Effector CD4-positive, alpha-beta T cell (primary cell): ENCODE results near the gene HOXA11.

ENCODE experiments used
- DNase-seq: peaks from one replicate; pipeline ENCODE4 v3.0.0-alpha.2; 2020

The HOXA11 gene

GRCh38 chr7:27205325-27206280 is 20.6 kb upstream of the HOXA11 start:
- no peak for DNase-seq

GRCh38 chr7:27204851-27205322 is 19.9 kb upstream of the HOXA11 start:
- no peak for DNase-seq

GRCh38 chr7:27203964-27204594 is 19.0 kb upstream of the HOXA11 start:
- DNase-seq: no peak

- DNase-seq: no peak
Observed at GRCh38 chr7:27203365-27203953, 18.4 kb upstream of the HOXA11 start.

- DNase-seq: no peak
Observed at GRCh38 chr7:27202862-27203134, 17.8 kb upstream of the HOXA11 start.

GRCh38 chr7:27202018-27202861 is 17.2 kb upstream of the HOXA11 start:
- DNase-seq: no peak

GRCh38 chr7:27201580-27202017 is 16.6 kb upstream of the HOXA11 start:
- no peak for DNase-seq

- no peak for DNase-seq
Observed at GRCh38 chr7:27200761-27201579, 15.9 kb upstream of the HOXA11 start.

GRCh38 chr7:27199849-27200760 is 15.1 kb upstream of the HOXA11 start, which contains the start of gene HOXA13:
Gene HOXA13 (minus strand): TSS chr7:27200091. CDS start chr7:27200077, 14 bp downstream.
- DNase-seq: no peak

- no peak for DNase-seq
Observed at GRCh38 chr7:27198871-27199801, 14.1 kb upstream of the HOXA11 start.

- no peak for DNase-seq
Observed at GRCh38 chr7:27198138-27198841, 13.3 kb upstream of the HOXA11 start.

- no peak for DNase-seq
Observed at GRCh38 chr7:27197137-27198042, 12.4 kb upstream of the HOXA11 start.

- DNase-seq: peak; percentile 85
Observed at GRCh38 chr7:27196287-27196767, 11.3 kb upstream of the HOXA11 start.

- DNase-seq: no peak
Observed at GRCh38 chr7:27194686-27195379, 9.8 kb upstream of the HOXA11 start.

- no peak for DNase-seq
Observed at GRCh38 chr7:27194002-27194352, 8.9 kb upstream of the HOXA11 start.

- no peak for DNase-seq
Observed at GRCh38 chr7:27193335-27194001, 8.4 kb upstream of the HOXA11 start.
